ENCODE measurements around the gene SIK3. TPM values are rescaled to one million over a fixed set of nuclear protein-coding genes. Genes with fewer than 3 reads are reported as not detected.

SIK3 gene
- total RNA-seq (10 to 100 TPM; 42.8 to 48.7 TPM), polyA plus RNA-seq (33.9 TPM)

- no peaks in the 10 kb centered on the region for H3K27me3 ChIP-seq (ENCODE audit: insufficient read depth, low read length, poor library complexity, severe bottlenecking)
- POLR2A ChIA-PET, result interaction anchor here (0.6 to 2.7 kb wide), 9 partner anchors 105 to 1429 kb away, joined by 3 to 6 read pairs (median 4); partner anchors contain the start of genes TTC36 and ZPR1
- H3K36me3 ChIP-seq (ENCODE audit: insufficient read depth, low read length), result no peaks in the 10 kb centered on the region
- peaks cover 0 to 2% of the 10 kb centered on the region in 2 donors for H3K27me3 Mint-ChIP-seq
- H3K36me3 Mint-ChIP-seq, result peaks cover 0 to 13% (median 0%) of the 10 kb centered on the region in 3 donors
- H3K27ac ChIP-seq (ENCODE audit: low read depth, low read length), result peak within 1 kb of the TSS; percentile 99
- H3K4me1 ChIP-seq (ENCODE audit: insufficient read depth, low read length), result peaks cover 44% of the 10 kb centered on the region
- H3K4me3 Mint-ChIP-seq, result peak within 1 kb of the TSS; percentile 90 to 99 (median 97)
- CTCF ChIA-PET, result interaction anchor here (0.7 to 2.7 kb wide), 13 partner anchors 7 to 312 kb away, joined by 3 to 15 read pairs (median 5); partner anchors contain the start of genes APOA5 and ZPR1
- peak within 1 kb of the TSS; percentile 87 for H3K4me3 ChIP-seq (ENCODE audit: low read length)
- no peaks in the 10 kb centered on the region for H3K9me3 ChIP-seq (ENCODE audit: low read length)
- peaks cover 58 to 61% (median 59%) of the 10 kb centered on the region in 3 donors for H3K4me1 Mint-ChIP-seq
- DNase-seq, result peak; percentile 94 to 96 (median 94)
- peak within 1 kb of the TSS; percentile 99 to 100 (median 100) for H3K27ac Mint-ChIP-seq
- peaks cover 0 to 2% (median 0%) of the 10 kb centered on the region in 5 donors for H3K9me3 Mint-ChIP-seq
Measured at GRCh38 chr11:117098269-117099232, at the start of gene SIK3. Gene SIK3 (minus strand): TSS chr11:117098428. CDS start chr11:117098415, 13 bp downstream.

GRCh38 chr11:117146521-117146920, 48.3 kb upstream of the SIK3 start:
- H3K36me3 ChIP-seq (ENCODE audit: insufficient read depth, low read length), result no peaks in the 10 kb centered on the region
- ChIA-PET POLR2A (interaction anchor here (0.6 kb wide), 1 partner anchor 26 kb away, joined by 3 read pairs; no protein-coding TSS in a partner anchor), CTCF (interaction anchor here (0.9 to 1.6 kb wide), 3 partner anchors 11 to 359 kb away, joined by 3 to 4 read pairs (median 3); partner anchors contain the start of gene ZPR1)
- Mint-ChIP-seq H3K27ac (peak overlapping the region in 4 of 8 donors; percentile 31 to 97 (median 68)), H3K4me1 (peaks cover 46 to 70% (median 63%) of the 10 kb centered on the region in 3 donors), H3K9me3 (no peaks in the 10 kb centered on the region), H3K27me3 (peaks cover 0 to 3% of the 10 kb centered on the region in 2 donors), H3K36me3 (peaks cover 1 to 50% (median 3%) of the 10 kb centered on the region in 3 donors), H3K4me3 (peak overlapping the region in 4 of 7 donors; percentile 91 to 97 (median 96))
- H3K27me3 ChIP-seq (ENCODE audit: insufficient read depth, low read length, poor library complexity, severe bottlenecking), result no peaks in the 10 kb centered on the region
- H3K9me3 ChIP-seq (ENCODE audit: low read length), result no peaks in the 10 kb centered on the region
- DNase-seq, result no peak
- H3K4me1 ChIP-seq (ENCODE audit: insufficient read depth, low read length), result peaks cover 31% of the 10 kb centered on the region
- no peak overlapping the region for H3K27ac ChIP-seq (ENCODE audit: low read depth, low read length)
- H3K4me3 ChIP-seq (ENCODE audit: low read length), result no peak overlapping the region

- H3K27me3 ChIP-seq (ENCODE audit: insufficient read depth, low read length, poor library complexity, severe bottlenecking), result no peaks in the 10 kb centered on the region
- H3K36me3 Mint-ChIP-seq, result peaks cover 1 to 44% (median 3%) of the 10 kb centered on the region in 3 donors
- CTCF ChIA-PET, result interaction anchor here (0.7 to 2.6 kb wide), 6 partner anchors 11 to 355 kb away, joined by 3 to 7 read pairs (median 4); partner anchors contain the start of gene APOA5
- H3K36me3 ChIP-seq (ENCODE audit: insufficient read depth, low read length), result no peaks in the 10 kb centered on the region
- no peaks in the 10 kb centered on the region for H3K9me3 ChIP-seq (ENCODE audit: low read length)
- H3K4me3 ChIP-seq (ENCODE audit: low read length), result peak overlapping the region; percentile 98
- peak overlapping the region; percentile 91 to 99 (median 96) for H3K4me3 Mint-ChIP-seq
- peak overlapping the region; percentile 83 to 99 (median 96) for H3K27ac Mint-ChIP-seq
- no peaks in the 10 kb centered on the region for H3K9me3 Mint-ChIP-seq
- DNase-seq, result peak in 1 of 5 donors; percentile 1
- H3K4me1 Mint-ChIP-seq, result peaks cover 43 to 61% (median 57%) of the 10 kb centered on the region in 3 donors
- peaks cover 5% of the 10 kb centered on the region in 2 donors for H3K27me3 Mint-ChIP-seq
- POLR2A ChIA-PET, result interaction anchor here (0.5 to 2.8 kb wide), 6 partner anchors 12 to 1194 kb away, joined by 3 to 15 read pairs (median 6); partner anchors contain the start of genes SIDT2 and ZPR1
- peaks cover 31% of the 10 kb centered on the region for H3K4me1 ChIP-seq (ENCODE audit: insufficient read depth, low read length)
- peak overlapping the region; percentile 80 for H3K27ac ChIP-seq (ENCODE audit: low read depth, low read length)
Measured at GRCh38 chr11:117145393-117145761, 47.1 kb upstream of the SIK3 start.

- DNase-seq, result peak in 3 of 5 donors; percentile 21 to 44 (median 36)
- H3K36me3 ChIP-seq (ENCODE audit: insufficient read depth, low read length), result no peaks in the 10 kb centered on the region
- ChIA-PET CTCF (interaction anchor here (0.7 to 2.6 kb wide), 9 partner anchors 12 to 354 kb away, joined by 3 to 8 read pairs (median 5); partner anchors contain the start of gene APOA5), POLR2A (interaction anchor here (0.5 to 2.8 kb wide), 9 partner anchors 11 to 854 kb away, joined by 3 to 15 read pairs (median 5); partner anchors contain the start of genes SIDT2 and ZPR1)
- peaks cover 1 to 41% (median 3%) of the 10 kb centered on the region in 3 donors for H3K36me3 Mint-ChIP-seq
- H3K4me1 Mint-ChIP-seq, result peaks cover 40 to 56% (median 53%) of the 10 kb centered on the region in 3 donors
- H3K4me3 ChIP-seq (ENCODE audit: low read length), result peak overlapping the region; percentile 98
- no peaks in the 10 kb centered on the region for H3K9me3 Mint-ChIP-seq
- peak overlapping the region; percentile 83 to 99 (median 96) for H3K27ac Mint-ChIP-seq
- peak overlapping the region; percentile 80 for H3K27ac ChIP-seq (ENCODE audit: low read depth, low read length)
- peak overlapping the region; percentile 91 to 99 (median 96) for H3K4me3 Mint-ChIP-seq
- no peaks in the 10 kb centered on the region for H3K27me3 ChIP-seq (ENCODE audit: insufficient read depth, low read length, poor library complexity, severe bottlenecking)
- H3K9me3 ChIP-seq (ENCODE audit: low read length), result no peaks in the 10 kb centered on the region
- H3K4me1 ChIP-seq (ENCODE audit: insufficient read depth, low read length), result peaks cover 31% of the 10 kb centered on the region
- H3K27me3 Mint-ChIP-seq, result peaks cover 5 to 12% of the 10 kb centered on the region in 2 donors
Measured at GRCh38 chr11:117144477-117145392, 46.5 kb upstream of the SIK3 start.

GRCh38 chr11:117143871-117144476, 45.7 kb upstream of the SIK3 start, which contains the start of gene PAFAH1B2:
Gene PAFAH1B2 (plus strand): TSS chr11:117144287. CDS start chr11:117152448, 8,161 bp downstream.
- CTCF ChIA-PET, result interaction anchor here (0.7 to 2.6 kb wide), 7 partner anchors 13 to 353 kb away, joined by 3 to 8 read pairs (median 5); partner anchors contain the start of gene APOA5
- peak within 1 kb of the TSS; percentile 93 to 99 (median 98) for H3K27ac Mint-ChIP-seq
- peaks cover 38 to 53% (median 52%) of the 10 kb centered on the region in 3 donors for H3K4me1 Mint-ChIP-seq
- no peaks in the 10 kb centered on the region for H3K9me3 ChIP-seq (ENCODE audit: low read length)
- H3K4me1 ChIP-seq (ENCODE audit: insufficient read depth, low read length), result peaks cover 31% of the 10 kb centered on the region
- DNase-seq, result peak; percentile 90 to 96 (median 93)
- peaks cover 1 to 39% (median 3%) of the 10 kb centered on the region in 3 donors for H3K36me3 Mint-ChIP-seq
- POLR2A ChIA-PET, result interaction anchor here (0.5 to 2.8 kb wide), 10 partner anchors 17 to 855 kb away, joined by 3 to 15 read pairs (median 5); partner anchors contain the start of genes SIDT2 and ZPR1
- H3K27me3 Mint-ChIP-seq, result peaks cover 9 to 15% of the 10 kb centered on the region in 2 donors
- H3K4me3 Mint-ChIP-seq, result peak within 1 kb of the TSS; percentile 91 to 99 (median 96)
- H3K27me3 ChIP-seq (ENCODE audit: insufficient read depth, low read length, poor library complexity, severe bottlenecking), result no peaks in the 10 kb centered on the region
- H3K4me3 ChIP-seq (ENCODE audit: low read length), result peak within 1 kb of the TSS; percentile 98
- peak within 1 kb of the TSS; percentile 80 for H3K27ac ChIP-seq (ENCODE audit: low read depth, low read length)
- no peaks in the 10 kb centered on the region for H3K36me3 ChIP-seq (ENCODE audit: insufficient read depth, low read length)
- no peaks in the 10 kb centered on the region for H3K9me3 Mint-ChIP-seq

GRCh38 chr11:117143390-117143789, 45.2 kb upstream of the SIK3 start:
- no peaks in the 10 kb centered on the region for H3K27me3 ChIP-seq (ENCODE audit: insufficient read depth, low read length, poor library complexity, severe bottlenecking)
- CTCF ChIA-PET, result interaction anchor here (0.7 to 2.0 kb wide), 4 partner anchors 17 to 308 kb away, joined by 3 to 8 read pairs (median 6); no protein-coding TSS in a partner anchor
- no peaks in the 10 kb centered on the region for H3K36me3 ChIP-seq (ENCODE audit: insufficient read depth, low read length)
- Mint-ChIP-seq H3K36me3 (peaks cover 1 to 36% (median 3%) of the 10 kb centered on the region in 3 donors), H3K9me3 (no peaks in the 10 kb centered on the region), H3K4me3 (peak overlapping the region; percentile 88 to 99 (median 95)), H3K27ac (peak overlapping the region; percentile 88 to 99 (median 96)), H3K27me3 (peaks cover 9 to 15% of the 10 kb centered on the region in 2 donors), H3K4me1 (peaks cover 37 to 51% (median 46%) of the 10 kb centered on the region in 3 donors)
- POLR2A ChIA-PET, result interaction anchor here (0.7 to 2.8 kb wide), 6 partner anchors 17 to 356 kb away, joined by 4 to 15 read pairs (median 7); partner anchors contain the start of genes SIDT2 and ZPR1
- H3K27ac ChIP-seq (ENCODE audit: low read depth, low read length), result peak overlapping the region; percentile 80
- peak overlapping the region; percentile 98 for H3K4me3 ChIP-seq (ENCODE audit: low read length)
- no peak for DNase-seq
- peaks cover 31% of the 10 kb centered on the region for H3K4me1 ChIP-seq (ENCODE audit: insufficient read depth, low read length)
- H3K9me3 ChIP-seq (ENCODE audit: low read length), result no peaks in the 10 kb centered on the region

All from CD8-positive, alpha-beta memory T cell (primary cell).